SU-DHL-6 (cell line): Measurements from ENCODE around the gene BANP.

Experiments used
- H2AFZ ChIP-seq: fragments of 200-600 bp; sonication (generic); 2 replicates; pipeline ENCODE4 v1.6.1; 2014; ENCODE audit warnings: low read depth, mild to moderate bottlenecking, moderate library complexity, mixed read lengths, antibody characterized with exemption, low read length; ENCODE audit not compliant: severe bottlenecking
- H3F3A ChIP-seq: fragments of 200-600 bp; shearing (Covaris generic); 2 replicates; pipeline ENCODE4 v1.6.0; 2016; ENCODE audit warnings: antibody characterized with exemption, mild to moderate bottlenecking; ENCODE audit not compliant: insufficient read depth
- H3K27ac ChIP-seq: fragments of 200-600 bp; sonication (generic); 2 replicates; pipeline ENCODE4 v1.5.1; 2016; ENCODE audit warnings: low read depth, mild to moderate bottlenecking, low read length, moderate library complexity, mixed read lengths
- H3K27me3 ChIP-seq: fragments of 200-600 bp; sonication (generic), shearing (Covaris generic); 2 replicates; pipeline ENCODE4 v1.6.0; 2014; ENCODE audit warnings: mild to moderate bottlenecking, low read length
- H3K36me3 ChIP-seq: fragments of 200-600 bp; sonication (generic); 2 replicates; pipeline ENCODE4 v1.6.1; 2014; ENCODE audit warnings: mild to moderate bottlenecking, low read length, mixed read lengths
- H3K4me2 ChIP-seq: fragments of 300-600, 200-600 bp; shearing (Covaris generic), sonication (generic); 2 replicates; pipeline ENCODE4 v1.6.0; 2014; ENCODE audit warnings: low read length, low read depth, mild to moderate bottlenecking; ENCODE audit not compliant: poor library complexity, severe bottlenecking
- H3K4me3 ChIP-seq: fragments of 200-600 bp; sonication (generic); 2 replicates; pipeline ENCODE4 v1.5.1; 2014; ENCODE audit warnings: antibody characterized with exemption, low read length, mild to moderate bottlenecking, mixed read lengths; ENCODE audit not compliant: insufficient read depth, poor library complexity, severe bottlenecking
- H3K79me2 ChIP-seq: fragments of 200-600 bp; sonication (generic); 2 replicates; pipeline ENCODE4 v1.6.1; 2014; ENCODE audit warnings: mild to moderate bottlenecking, low read length, moderate library complexity; ENCODE audit not compliant: insufficient read depth
- H3K9ac ChIP-seq: fragments of 200-600 bp; sonication (generic); 2 replicates; pipeline ENCODE4 v1.7.0; 2014; ENCODE audit warnings: mild to moderate bottlenecking, low read length
- H3K9me2 ChIP-seq: fragments of 200-600 bp; sonication (generic); replicated peaks from 2 replicates; pipeline ENCODE4 v1.6.1; 2014; ENCODE audit warnings: low read length; ENCODE audit not compliant: insufficient read depth
- H3K9me3 ChIP-seq: fragments of 200-600 bp; sonication (generic); 2 replicates; pipeline ENCODE4 v1.6.1; 2014; ENCODE audit warnings: low read length, mixed read lengths; ENCODE audit not compliant: insufficient read depth
- H4K20me1 ChIP-seq: fragments of 200-600 bp; sonication (generic); 2 replicates; pipeline ENCODE4 v1.6.1; 2014; ENCODE audit warnings: low read depth, mild to moderate bottlenecking, antibody characterized with exemption, low read length, moderate library complexity, mixed read lengths
- CTCF ChIP-seq: fragments of 200-600 bp; sonication (generic); IDR thresholded peaks from one replicate; pipeline ENCODE4 v1.5.1; 2017; ENCODE audit warnings: antibody characterized with exemption, mild to moderate bottlenecking, low read length, moderate library complexity; ENCODE audit not compliant: insufficient read depth, poor library complexity, severe bottlenecking
- EZH2phosphoT487 ChIP-seq: fragments of 200-600 bp; sonication (generic), shearing (Covaris generic); conservative IDR thresholded peaks from 2 replicates; pipeline ENCODE4 v1.6.1; 2018; ENCODE audit warnings: mild to moderate bottlenecking, antibody characterized with exemption, low read length, moderate library complexity, mixed read lengths

BANP gene

GRCh38 chr16:88064889-88065746 lies 113.9 kb downstream of the BANP start:
- H3K9ac ChIP-seq, result no peak overlapping the region

GRCh38 chr16:88065747-88066142 lies 114.5 kb downstream of the BANP start:
- H3F3A ChIP-seq, result peaks cover 13% of the 10 kb centered on the region
- no peaks in the 10 kb centered on the region for H3K9me2 ChIP-seq
- no peaks in the 10 kb centered on the region for H3K9me3 ChIP-seq
- no peaks in the 10 kb centered on the region for H3K36me3 ChIP-seq
- no peak for TF ChIP-seq CTCF
- H3K27me3 ChIP-seq, result no peaks in the 10 kb centered on the region
- H4K20me1 ChIP-seq, result no peaks in the 10 kb centered on the region; the same call in 1 of the 2 replicates
- H3K79me2 ChIP-seq, result no peaks in the 10 kb centered on the region
- H3K4me3 ChIP-seq, result no peak overlapping the region
- no peak overlapping the region for H3K27ac ChIP-seq
- H2AFZ ChIP-seq, result no peak overlapping the region
- no peak overlapping the region for H3K9ac ChIP-seq
- H3K4me2 ChIP-seq, result no peak overlapping the region

More at GRCh38 chr16:88064889-88065746, 113.9 kb downstream of the BANP start:
- Histone ChIP-seq H2AFZ (no peak overlapping the region), H3K27ac (no peak overlapping the region), H3K9me3 (no peaks in the 10 kb centered on the region), H3F3A (peaks cover 6% of the 10 kb centered on the region), H3K4me3 (no peak overlapping the region), H4K20me1 (no peaks in the 10 kb centered on the region; the same call in 1 of the 2 replicates), H3K36me3 (no peaks in the 10 kb centered on the region), H3K27me3 (no peaks in the 10 kb centered on the region), H3K79me2 (no peaks in the 10 kb centered on the region), H3K9me2 (no peaks in the 10 kb centered on the region), H3K4me2 (no peak overlapping the region)
- TF ChIP-seq CTCF (no peak), EZH2phosphoT487 (no peak)

GRCh38 chr16:88066234-88066633 lies 115.0 kb downstream of the BANP start:
- Histone ChIP-seq H3K4me2 (no peak overlapping the region), H3K9me3 (no peaks in the 10 kb centered on the region), H4K20me1 (no peaks in the 10 kb centered on the region; the same call in 1 of the 2 replicates), H3K4me3 (no peak overlapping the region), H3K36me3 (no peaks in the 10 kb centered on the region), H2AFZ (no peak overlapping the region), H3K9me2 (no peaks in the 10 kb centered on the region), H3K9ac (no peak overlapping the region), H3K27ac (no peak overlapping the region), H3K79me2 (no peaks in the 10 kb centered on the region), H3K27me3 (no peaks in the 10 kb centered on the region), H3F3A (peaks cover 14% of the 10 kb centered on the region)
- TF ChIP-seq EZH2phosphoT487, result no peak
- no peak for TF ChIP-seq CTCF
